A172 (cell line): Measurements from ENCODE around the gene FKBP2. TPM values are rescaled to one million over a fixed set of nuclear protein-coding genes. Genes with fewer than 3 reads are reported as not detected.
"Not testable (repeated sequence)": the region's sequence is repeated elsewhere in the genome, so short reads cannot be mapped to it uniquely, and the experiment has no call there.

Experiments
- DNase-seq: peaks from one replicate; pipeline ENCODE4 v3.0.0-alpha.2; 2015; ENCODE audit warnings: low spot score
- total RNA-seq: library from RNA; depleted of rRNA; stranded (reverse); fragments of >200 nt; shearing (Covaris generic); gene quantifications from 2 replicates; pipeline ENCODE4 v1.2.3, GENCODE V29; 2014

FKBP2 gene
- total RNA-seq, 1 experiment from 2014 or later: 40.5 TPM

DNA sequence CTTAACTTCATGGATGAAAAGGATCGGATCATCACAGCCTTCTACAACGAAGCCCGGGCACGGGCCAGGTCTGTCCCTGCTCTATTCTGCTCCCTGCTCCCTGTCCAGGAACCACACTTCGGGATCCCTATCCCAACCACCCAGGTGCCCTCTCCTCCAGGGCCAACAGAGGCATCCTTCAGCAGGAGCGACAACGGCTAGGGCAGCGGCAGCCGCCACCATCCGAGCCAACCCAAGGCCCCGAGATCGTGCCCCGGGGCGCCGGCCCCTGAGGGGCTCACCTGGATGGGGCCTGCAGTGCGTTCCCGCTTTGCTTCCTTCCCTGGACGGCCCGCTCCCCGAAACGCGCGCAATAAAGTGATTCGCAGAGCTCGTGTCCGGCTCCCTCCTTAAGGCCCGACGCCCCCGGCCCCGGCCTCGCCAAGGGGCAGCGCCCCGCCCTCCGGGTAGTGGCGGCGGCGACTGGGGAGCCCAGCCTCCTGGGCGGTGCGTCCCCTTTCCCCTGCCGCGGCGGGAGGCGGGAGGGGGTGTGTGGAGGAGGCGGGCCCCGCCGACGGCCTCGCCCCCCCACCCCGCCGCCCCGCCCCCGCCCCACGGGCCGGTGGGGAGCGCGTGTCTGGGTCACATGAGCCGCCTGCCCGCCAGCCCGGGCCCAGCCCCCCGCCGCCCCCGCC lies 6.8 kb upstream of the FKBP2 start, which contains the start of gene VEGFB:
Gene VEGFB (plus strand): TSS at position 672 of the 674 bp plus-strand sequence. CDS start 250 bp downstream, outside the sequence.
- no peak for DNase-seq

DNA sequence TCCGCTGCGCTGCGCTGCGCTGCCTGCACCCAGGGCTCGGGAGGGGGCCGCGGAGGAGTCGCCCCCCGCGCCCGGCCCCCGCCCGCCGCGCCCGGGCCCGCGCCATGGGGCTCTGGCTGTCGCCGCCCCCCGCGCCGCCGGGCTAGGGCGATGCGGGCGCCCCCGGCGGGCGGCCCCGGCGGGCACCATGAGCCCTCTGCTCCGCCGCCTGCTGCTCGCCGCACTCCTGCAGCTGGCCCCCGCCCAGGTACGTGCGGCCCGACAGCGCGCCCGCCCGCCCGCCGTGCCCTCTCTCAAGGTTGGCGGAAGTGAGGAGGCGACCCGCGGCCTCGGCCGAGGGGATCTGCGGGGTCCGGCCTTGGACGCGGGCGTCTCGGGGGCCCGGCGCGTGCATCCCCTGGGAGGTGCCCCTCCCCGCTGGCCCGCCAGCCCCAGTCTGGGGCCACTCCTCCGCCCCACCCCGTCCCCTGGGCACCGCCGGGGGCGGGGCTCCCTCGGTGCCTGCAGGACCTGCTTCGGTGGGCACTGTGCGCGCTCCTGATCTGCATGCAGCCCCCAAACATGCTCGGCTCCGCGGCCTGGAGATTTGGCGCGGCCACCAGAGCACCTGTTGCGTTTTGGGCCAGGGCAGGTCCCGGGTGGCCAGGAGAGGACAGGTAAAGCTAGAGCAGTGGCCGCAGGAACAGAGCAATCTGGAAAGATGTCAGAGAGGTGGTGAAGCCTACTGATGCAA lies 6.1 kb upstream of the FKBP2 start:
- DNase-seq: no peak

DNA sequence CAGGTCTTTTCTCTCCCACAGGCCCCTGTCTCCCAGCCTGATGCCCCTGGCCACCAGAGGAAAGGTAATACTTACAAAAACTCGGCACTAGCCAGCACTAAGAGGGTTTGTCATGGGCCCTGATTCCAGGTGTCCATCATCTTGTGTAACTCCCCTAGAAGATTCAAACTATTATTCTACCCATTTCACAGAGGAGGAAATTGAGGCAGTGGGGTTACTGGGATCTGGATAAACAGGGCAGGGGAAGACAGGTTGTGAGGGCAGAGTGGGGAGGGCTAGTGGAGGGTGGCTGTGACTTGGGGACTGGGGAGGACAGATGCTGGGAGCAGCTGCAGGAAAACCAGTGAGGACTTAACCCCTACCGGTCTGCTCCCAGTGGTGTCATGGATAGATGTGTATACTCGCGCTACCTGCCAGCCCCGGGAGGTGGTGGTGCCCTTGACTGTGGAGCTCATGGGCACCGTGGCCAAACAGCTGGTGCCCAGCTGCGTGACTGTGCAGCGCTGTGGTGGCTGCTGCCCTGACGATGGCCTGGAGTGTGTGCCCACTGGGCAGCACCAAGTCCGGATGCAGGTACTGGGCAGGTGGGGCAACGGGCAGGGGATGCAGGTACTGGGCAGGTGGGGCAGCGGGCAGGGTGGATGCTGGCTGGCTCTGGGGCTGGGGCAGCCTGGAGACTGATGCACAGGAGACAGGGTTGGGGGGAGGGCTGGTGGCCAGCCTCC lies 5.3 kb upstream of the FKBP2 start:
- no peak for DNase-seq

DNA sequence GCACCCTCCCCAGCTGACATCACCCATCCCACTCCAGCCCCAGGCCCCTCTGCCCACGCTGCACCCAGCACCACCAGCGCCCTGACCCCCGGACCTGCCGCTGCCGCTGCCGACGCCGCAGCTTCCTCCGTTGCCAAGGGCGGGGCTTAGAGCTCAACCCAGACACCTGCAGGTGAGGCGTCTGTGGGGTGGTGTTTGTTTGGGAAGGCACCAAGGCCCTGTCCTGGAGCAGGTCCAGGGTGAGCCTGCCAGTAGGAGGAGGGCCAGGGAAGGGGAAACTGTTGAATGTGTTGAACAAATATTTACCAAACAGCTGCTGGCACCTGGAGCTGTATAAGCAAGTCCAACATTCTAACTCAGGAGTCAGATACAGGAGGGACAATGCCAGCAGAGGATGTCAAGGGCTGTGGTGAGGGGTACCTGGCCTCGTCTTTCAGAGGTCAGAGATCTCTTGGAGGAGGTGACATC lies 3.4 kb upstream of the FKBP2 start:
- DNase-seq: no peak

DNA sequence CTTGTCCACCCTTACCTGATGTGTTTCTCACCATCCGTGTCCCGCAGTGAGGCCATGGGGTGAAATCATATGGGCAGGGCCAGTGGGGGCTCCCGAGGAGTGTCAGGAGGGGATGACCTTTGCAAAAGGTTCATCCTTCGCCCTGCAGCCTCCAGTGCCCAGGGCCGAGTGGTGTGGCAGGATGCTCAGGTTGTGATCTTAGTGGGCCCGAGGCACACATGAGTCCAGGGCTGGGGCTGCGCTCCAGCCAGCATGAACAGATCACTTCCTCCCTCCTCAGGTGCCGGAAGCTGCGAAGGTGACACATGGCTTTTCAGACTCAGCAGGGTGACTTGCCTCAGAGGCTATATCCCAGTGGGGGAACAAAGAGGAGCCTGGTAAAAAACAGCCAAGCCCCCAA lies 2.8 kb upstream of the FKBP2 start:
- no peak for DNase-seq

DNA sequence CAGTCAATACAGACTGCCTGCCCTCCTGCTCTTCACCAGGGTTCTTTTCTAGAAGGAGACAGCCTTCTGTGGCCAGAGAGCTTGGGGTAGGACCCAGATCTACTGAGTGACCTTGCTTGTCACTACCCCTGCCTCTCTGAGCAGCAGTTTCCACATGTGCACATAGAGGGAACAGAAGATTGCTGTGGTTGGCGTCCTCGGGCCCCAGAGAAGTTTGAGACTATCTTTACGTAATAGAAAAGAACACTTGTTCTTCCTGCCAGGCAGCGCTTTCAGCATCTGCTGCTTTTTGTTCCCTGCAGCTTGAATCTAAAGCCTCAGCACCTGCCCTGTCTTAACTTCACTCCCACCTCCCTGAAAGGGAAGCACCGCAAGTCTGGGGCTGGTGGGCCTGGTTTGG lies 1.9 kb upstream of the FKBP2 start:
- no peak for DNase-seq

DNA sequence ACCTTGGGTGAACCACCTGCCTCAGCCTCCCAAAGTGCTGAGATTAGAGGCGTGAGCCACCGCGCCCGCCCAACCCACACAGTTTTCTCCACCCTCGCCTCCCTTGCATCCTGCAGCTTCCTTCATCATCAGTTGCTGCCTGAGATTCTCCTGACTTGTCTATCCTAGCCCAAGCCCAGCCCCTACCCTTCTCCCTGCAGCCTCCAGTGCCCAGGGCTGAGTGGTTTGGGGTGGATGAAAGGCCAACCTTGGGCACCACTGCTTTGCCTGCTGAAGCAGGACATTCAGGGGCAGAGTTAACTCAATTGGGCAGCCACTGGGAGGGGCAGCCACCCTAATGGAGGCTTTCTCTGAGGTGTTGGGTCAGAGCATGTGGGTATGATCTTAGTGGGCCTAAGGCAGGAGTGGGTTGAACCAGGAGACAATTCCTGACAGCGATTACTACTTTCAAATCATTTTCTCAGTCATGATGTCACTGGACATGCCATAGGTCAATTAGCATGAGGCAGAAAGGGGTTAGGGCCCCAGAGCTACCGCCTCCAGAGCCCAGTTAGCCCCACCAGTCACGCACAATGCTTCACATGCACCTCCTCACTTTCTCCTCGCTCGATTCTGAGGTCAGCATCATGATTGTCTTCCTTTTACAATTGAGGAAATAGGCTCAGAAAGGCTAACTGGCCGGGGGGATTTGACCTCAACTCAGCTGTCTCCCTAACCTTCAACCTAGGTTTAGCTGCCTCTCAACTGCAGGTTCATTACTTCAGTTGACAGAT lies 1.0 kb upstream of the FKBP2 start:
- no peak for DNase-seq

DNA sequence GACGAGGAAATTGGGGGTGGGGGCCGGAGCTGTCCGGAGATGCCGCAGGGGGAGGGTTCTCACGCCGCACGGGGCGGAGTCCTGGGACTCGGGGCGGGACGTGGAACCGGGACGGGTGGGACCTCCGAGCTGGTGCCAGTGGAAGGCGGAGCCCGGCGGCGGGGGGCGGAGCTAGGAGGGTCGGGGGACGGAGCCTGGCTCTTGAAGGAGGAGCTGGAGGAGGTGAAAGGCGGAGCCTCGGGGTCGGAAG lies 271 bp downstream of the FKBP2 start:
- DNase-seq: no peak

DNA sequence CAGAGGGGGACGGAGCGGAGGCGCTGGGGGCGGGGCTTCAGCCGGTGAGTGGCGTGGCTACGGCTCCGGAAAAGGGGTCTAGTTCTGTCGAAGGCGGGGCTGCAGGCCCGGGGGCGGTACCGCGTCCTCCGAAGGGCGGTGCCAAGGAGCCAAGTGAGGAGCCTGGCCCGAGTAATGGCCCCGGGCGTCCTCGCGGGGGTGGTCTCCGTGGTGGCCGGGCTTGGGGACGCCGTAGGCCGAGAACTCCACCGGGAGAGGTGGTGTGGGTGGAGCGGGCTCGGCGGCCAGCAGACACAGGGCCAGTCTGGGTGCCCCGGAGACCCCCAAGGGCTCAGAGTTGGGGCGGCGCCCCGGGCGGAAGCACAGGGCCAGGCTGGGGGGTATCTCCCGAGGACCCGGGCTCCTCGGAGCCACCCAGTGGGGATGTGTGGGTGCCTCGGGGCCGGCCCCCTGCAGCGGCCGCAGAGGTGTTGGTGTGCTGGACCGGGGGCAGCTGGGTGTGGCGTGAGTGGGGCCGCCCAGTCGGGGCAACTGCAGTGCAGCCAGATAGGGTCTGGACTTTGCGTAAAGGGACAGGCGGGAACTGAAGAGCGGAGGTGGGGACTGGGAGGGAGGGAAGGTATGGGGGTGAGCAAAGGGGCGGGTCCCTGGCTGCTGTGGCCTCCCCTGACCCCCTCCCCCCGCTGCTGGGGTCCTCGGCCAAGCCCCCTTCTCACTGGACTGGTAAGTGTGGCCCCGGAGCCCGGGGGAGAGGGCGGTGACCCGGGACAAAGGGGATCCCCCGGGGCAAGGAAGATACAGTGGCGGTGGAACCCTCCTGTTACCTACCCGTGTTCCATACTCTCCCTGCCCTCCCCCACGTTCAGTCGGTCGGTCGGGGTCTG lies 838 bp downstream of the FKBP2 start:
- DNase-seq: peak; percentile 96

DNA sequence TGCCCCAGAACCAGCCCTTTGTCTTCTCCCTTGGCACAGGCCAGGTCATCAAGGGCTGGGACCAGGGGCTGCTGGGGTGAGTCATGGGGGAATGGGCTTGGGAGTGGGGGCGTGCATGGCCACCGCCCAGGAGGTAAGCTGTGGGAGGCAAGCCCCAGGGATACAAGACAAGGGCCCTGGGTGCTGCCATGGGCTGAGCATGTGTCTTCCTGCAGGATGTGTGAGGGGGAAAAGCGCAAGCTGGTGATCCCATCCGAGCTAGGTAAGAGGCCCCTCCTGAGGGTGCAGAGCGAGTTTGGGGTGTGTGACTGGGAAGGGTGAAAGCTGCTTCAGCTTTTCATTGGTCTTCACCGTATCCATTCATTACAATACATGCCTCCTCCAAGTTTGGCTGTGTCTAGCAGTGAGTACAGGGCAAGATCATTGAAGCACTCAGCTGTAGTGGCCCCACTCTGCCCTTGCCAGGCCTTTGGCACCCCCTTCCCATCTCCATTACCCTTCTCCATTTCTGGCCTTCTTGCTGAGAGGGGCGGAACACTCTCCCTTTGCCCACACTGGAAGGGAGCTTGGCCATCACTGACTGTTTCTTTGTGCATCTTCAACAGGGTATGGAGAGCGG lies 2.5 kb downstream of the FKBP2 start:
- no peak for DNase-seq

DNA sequence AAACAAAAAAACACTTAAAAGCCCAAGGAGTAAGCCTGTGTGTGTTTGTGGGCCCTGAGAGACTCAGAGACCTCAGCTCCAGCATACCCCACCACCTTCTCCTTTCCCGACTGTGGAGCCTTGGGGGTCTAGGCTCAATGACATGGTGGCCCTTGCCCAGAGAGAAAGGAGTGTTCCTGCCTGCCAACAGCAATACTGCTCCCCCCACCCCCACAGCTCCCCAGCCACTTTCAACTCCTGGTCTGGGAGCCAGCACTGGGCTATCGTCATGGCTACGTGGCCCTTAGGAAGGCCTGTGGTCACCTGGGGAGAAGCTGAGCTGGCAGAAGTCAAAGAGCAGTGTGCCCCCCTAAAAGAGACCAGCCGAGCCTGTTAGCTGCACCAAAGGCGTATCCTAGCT lies 3.2 kb downstream of the FKBP2 start:
- DNase-seq: no peak

DNA sequence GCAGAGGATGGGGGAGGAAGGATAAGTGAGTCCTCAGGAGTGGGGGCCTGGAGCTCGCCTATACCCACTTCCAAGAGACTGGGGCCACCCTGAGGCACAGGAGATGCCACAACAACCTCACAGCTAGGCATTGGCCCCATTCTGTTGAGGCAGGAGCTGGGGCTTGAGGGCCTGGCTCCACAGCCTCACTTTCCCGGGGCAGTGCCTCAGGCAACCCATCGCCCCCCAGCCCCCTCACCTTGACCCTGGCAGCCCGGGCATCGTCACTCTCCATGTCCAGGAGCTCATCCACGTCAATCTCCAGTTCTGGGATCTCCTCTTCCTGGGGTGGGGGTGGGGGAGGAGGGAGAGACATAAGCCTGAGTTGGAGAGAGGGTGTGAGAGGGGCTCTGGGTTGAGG lies 4.1 kb downstream of the FKBP2 start:
- no peak for DNase-seq

DNA sequence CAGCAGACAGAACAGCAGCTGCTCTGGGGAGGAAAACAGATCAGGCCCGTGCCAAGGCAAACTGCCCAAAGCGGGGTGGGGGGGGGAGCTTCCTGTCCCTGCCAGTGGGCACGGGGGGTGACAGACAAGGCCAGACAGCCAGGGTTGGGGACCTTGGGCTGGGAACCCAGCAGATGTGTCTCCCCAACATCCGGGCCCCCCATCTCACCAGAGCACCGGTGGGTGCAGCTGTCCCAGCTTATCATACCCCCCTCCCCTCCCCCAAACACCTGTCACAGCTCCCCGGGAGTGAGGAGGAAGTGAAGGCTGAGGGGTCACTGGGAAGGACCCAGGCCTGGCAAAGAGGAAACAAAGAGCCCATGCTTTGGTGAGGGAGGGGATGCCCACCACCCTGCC lies 4.5 kb downstream of the FKBP2 start:
- DNase-seq: peak; percentile 55

DNA sequence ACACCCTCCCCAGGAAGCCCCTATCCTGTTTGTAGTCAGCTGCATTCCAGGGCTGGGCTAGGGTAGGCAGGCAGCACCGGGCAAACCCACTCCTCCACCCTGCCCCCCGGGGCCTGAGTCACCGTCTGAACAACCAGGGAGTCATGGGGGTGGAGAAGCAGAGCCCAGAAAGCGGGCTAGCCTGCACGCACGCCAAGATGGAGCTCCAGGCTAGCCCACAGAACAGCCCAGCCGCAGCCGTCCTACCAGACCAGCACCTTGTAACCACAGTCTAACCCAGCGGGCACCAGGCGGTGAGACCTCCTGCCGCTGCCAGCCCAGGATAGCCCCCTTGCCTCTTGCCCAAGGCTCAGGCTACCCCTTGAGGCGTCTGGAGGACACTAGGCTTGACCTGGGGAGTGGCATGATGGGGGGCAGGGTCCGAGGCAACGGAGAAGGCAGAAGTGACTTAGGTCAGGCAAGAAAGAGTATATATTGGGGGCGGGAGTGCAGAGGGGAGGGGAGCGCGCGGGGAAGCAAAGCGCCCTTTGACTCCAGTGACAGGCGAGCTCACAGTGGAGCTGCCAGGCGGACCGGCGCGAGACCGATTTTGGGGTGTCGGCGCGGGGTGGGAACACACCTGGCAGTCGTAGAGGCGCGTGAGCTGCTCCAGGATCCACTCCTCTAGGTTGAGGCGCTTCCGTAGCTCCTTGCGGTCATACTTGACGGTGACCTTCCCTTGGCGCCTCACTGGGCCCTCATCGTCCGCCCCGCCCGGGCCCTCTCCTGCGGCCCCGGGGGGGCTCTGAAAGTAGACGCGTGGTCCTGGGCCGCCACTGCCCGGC lies 5.1 kb downstream of the FKBP2 start:
- peak; percentile 88 for DNase-seq

DNA sequence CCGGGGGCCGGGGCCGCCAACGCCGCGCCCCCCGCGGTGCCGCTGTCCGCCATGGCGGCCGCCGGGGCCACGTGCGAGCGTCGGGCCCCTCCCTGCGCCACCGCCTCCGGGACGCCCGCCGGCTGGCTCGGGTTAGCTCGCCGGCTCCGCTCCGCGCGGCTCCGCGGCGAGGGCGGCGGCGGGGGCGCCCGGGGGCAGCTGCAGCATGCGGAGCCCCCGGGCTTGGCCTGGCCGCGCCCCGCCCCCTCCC lies 5.7 kb downstream of the FKBP2 start:
- not testable (repeated sequence) for DNase-seq

DNA sequence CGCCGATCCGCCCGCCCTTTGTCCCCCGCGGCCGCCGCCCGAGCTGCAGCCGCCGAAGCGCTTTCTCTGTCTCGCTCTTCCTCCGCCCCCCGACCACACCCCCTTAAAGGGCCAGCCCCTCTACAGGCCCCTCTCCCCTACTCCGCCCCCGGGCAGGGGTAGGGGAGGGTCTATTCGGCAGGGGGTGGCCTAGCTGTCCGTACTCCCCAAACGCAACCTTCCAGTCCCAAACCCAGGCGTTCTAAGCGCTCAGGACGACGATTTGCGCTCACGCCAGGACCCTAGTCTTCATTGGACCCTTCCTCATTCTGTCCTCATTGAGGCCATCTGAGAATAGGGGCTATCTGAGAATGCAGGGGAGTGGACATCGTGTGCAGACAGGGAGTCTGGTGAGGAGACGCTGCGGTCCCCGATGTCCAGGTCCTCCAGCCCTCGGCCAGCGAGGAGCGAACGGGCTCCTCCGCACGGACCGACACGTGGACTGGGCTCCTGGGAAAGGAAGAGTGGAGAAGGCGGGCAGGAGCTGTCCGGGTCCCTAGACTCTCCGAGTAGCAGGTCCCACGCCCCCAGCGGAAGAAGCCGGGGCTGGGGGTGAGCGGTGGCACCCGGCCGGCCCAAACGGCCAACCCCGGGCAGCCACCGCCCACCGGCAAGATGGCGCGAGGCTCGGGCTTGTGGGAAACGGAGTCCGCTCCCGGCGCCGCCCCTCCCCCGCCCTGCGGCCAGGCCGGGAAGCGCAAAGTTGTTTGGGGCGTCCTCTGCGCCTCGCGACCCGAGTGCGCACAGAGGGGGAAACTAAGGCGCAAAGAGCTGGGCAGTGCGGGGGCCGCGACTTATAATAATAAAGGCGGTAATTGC lies 6.2 kb downstream of the FKBP2 start, which contains the start of gene PPP1R14B:
Gene PPP1R14B (minus strand): TSS at position 73 of the 858 bp plus-strand sequence. CDS start 270 bp downstream, outside the sequence.
- peak; percentile 71 for DNase-seq

DNA sequence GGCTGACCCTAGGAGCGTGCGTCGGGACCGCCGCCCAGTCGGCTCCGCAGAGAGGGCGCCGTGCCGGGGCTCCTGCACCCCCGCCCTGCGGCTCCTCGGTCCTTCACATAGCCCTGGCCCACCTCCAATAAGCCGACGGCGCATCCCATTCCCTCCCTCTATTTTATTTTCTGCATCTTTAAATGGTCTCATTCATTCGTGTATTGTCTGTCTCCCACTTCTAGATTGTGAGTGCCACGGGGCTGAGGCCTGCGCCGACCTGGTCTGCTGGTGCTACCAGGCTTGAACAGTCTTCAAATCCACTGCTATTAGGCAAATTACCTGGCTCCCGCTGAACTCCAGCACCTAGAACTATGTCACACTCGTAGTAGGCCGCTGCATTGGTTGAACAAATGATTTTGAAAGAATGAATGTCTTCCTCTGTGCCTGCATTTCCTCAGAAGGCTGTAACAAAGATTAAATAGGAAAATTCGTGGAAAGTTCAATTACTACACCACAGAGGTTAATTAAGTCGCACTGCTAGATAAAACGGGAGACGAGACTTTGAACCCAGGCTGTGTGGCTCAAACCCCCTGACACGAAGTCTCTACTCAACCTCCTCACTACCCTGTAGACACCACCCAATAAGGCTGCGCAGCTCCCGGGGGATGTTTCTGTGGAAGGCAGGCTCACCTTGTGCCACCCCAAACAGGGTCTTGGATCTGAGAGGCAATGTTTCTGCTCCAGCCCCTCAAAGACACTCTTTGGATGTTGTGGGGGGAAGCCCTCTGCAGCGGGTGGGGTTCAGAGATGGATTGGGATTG lies 7.0 kb downstream of the FKBP2 start:
- no peak for DNase-seq

DNA sequence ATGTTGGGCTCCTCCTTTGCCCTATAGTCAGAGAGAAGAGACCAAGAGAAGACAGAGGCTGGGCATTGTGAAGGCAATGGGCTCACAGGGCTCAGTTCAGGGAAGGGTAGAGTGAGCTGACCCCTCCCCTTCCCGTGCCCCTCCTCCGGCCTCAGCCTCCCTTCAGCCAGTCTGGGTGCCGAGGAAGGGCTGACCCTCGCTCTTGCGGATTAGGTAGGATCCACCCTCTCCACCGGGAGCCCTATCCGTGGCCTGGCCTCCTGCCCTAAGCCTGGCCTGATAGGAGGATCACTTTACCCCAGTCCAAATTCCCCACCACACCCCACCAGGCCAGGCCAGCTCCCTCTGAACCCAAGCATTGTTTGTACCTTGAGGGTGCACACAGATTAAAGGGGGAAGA lies 7.7 kb downstream of the FKBP2 start:
- no peak for DNase-seq
